Neutrophil (primary cell): ENCODE measurements around the gene OS9.

ENCODE experiments used
- H3K27ac ChIP-seq: fragments of 200-600 bp; sonication (generic); 2 replicates; pipeline ENCODE4 v1.5.1; 2016; ENCODE audit warnings: mild to moderate bottlenecking, moderate library complexity
- H3K27me3 ChIP-seq: fragments of 200-600 bp; sonication (generic); 2 replicates; pipeline ENCODE4 v1.6.0; 2016; ENCODE audit warnings: mild to moderate bottlenecking
- H3K36me3 ChIP-seq: fragments of 200-600 bp; sonication (generic); 2 replicates; pipeline ENCODE4 v1.5.1; 2017
- H3K4me1 ChIP-seq, 2 experiments: fragments of 200-600 bp in 1 of 2; sonication (generic) in 1 of 2; 1 replicate in 1 of 2; 2 replicates in 1 of 2; pipeline versions ENCODE4 v1.5.1 to v1.6.1; 2013 to 2016; ENCODE audit warnings: low read depth in 1 of 2, low read length in 1 of 2, mild to moderate bottlenecking in 1 of 2, moderate library complexity in 1 of 2; ENCODE audit not compliant: control insufficient read depth in 1 of 2, insufficient read depth in 1 of 2
- H3K4me3 ChIP-seq, 2 experiments: fragments of 200-600 bp in 1 of 2; sonication (generic) in 1 of 2; 1 replicate in 1 of 2; 2 replicates in 1 of 2; pipeline ENCODE4 v1.5.1; 2013 to 2016; ENCODE audit warnings: low read depth in 1 of 2, low read length in 1 of 2, mild to moderate bottlenecking in 1 of 2, moderate library complexity in 1 of 2
- H3K9me3 ChIP-seq: fragments of 200-600 bp; sonication (generic); 2 replicates; pipeline ENCODE4 v1.5.1; 2016
- CTCF ChIP-seq: fragments of 200-600 bp; sonication (generic); IDR thresholded peaks from 2 replicates; pipeline ENCODE4 v1.5.1; 2016; ENCODE audit warnings: antibody characterized with exemption

The OS9 gene

GRCh38 chr12:57715786-57716185, 21.9 kb downstream of the OS9 start:
- Histone ChIP-seq H3K4me1 (no peaks in the 10 kb centered on the region), H3K9me3 (no peaks in the 10 kb centered on the region), H3K27ac (no peak overlapping the region), H3K27me3 (no peaks in the 10 kb centered on the region), H3K4me3 (no peak overlapping the region), H3K36me3 (peaks cover 90% of the 10 kb centered on the region)
- TF ChIP-seq CTCF: no peak

- Histone ChIP-seq H3K9me3 (no peaks in the 10 kb centered on the region), H3K27me3 (no peaks in the 10 kb centered on the region), H3K4me3 (no peak overlapping the region), H3K4me1 (no peaks in the 10 kb centered on the region), H3K36me3 (peaks cover 94% of the 10 kb centered on the region), H3K27ac (no peak overlapping the region)
- TF ChIP-seq CTCF: no peak
Measured at GRCh38 chr12:57716305-57716704, 22.4 kb downstream of the OS9 start.

- Histone ChIP-seq H3K27me3 (no peaks in the 10 kb centered on the region), H3K4me3 (no peak overlapping the region), H3K36me3 (peaks cover 97% of the 10 kb centered on the region), H3K4me1 (no peaks in the 10 kb centered on the region), H3K27ac (no peak overlapping the region), H3K9me3 (no peaks in the 10 kb centered on the region)
- no peak for TF ChIP-seq CTCF
Measured at GRCh38 chr12:57717131-57717530, 23.2 kb downstream of the OS9 start.

GRCh38 chr12:57717846-57718640, 24.1 kb downstream of the OS9 start:
- peaks cover 98% of the 10 kb centered on the region for H3K36me3 ChIP-seq
- no peak for TF ChIP-seq CTCF

GRCh38 chr12:57718641-57719528, 25.0 kb downstream of the OS9 start:
- TF ChIP-seq CTCF: no peak
- no peak overlapping the region for H3K27ac ChIP-seq
- no peaks in the 10 kb centered on the region for H3K4me1 ChIP-seq
- H3K4me3 ChIP-seq: no peak overlapping the region
- no peaks in the 10 kb centered on the region for H3K27me3 ChIP-seq
- H3K36me3 ChIP-seq: peaks cover 98% of the 10 kb centered on the region
- H3K9me3 ChIP-seq: no peaks in the 10 kb centered on the region

More at GRCh38 chr12:57717846-57718640, 24.1 kb downstream of the OS9 start:
- no peak overlapping the region for H3K27ac ChIP-seq
- no peaks in the 10 kb centered on the region for H3K9me3 ChIP-seq
- no peaks in the 10 kb centered on the region for H3K4me1 ChIP-seq
- no peaks in the 10 kb centered on the region for H3K27me3 ChIP-seq
- no peak overlapping the region for H3K4me3 ChIP-seq
